Left ventricle myocardium superior (tissue), 1 donor: ENCODE results near the gene CEACAM1. TPM values are rescaled to one million over a fixed set of nuclear protein-coding genes. Genes with fewer than 3 reads are reported as not detected.
"Not testable (repeated sequence)": the region's sequence is repeated elsewhere in the genome, so short reads cannot be mapped to it uniquely, and the experiment has no call there.

Source experiments
- ATAC-seq: fragments of 200-7000 bp; cut with Tn5 transposase; one replicate; pipeline ENCODE4 v1.9.1; 2020; ENCODE audit warnings: mild to moderate bottlenecking, moderate library complexity
- DNase-seq: peaks from one replicate; pipeline ENCODE4 v3.0.0-alpha.2; 2020
- intact Hi-C: fragments of 100-400 bp; cut with micrococcal nuclease; formaldehyde crosslinking; loops from one replicate; pipeline ENCODE4 v1.11.0; 2022
- long read RNA-seq: library from polyadenylated mRNA; unstranded; transcript quantifications from one replicate; pipeline ENCODE4 v2.0.0, GENCODE V29; 2021
- total RNA-seq: library from RNA; stranded (reverse); fragmentation: NEBNext Ultra II Directional; extraction: Animal tissue kit (Norgen Biotek cat#: 25700); gene quantifications from one replicate; pipeline ENCODE4 v1.2.1, GENCODE V29; 2021
- donor health status: DM: no; HTN: yes; CAD: no; lungs with severe emphysema.

Gene CEACAM1
- 4.0 TPM for total RNA-seq
- long read RNA-seq, partial matches to known transcripts = 2 of 7 reads
- long read RNA-seq, other reads (novel, unspliced or antisense) = 2 of 7 reads

DNA sequence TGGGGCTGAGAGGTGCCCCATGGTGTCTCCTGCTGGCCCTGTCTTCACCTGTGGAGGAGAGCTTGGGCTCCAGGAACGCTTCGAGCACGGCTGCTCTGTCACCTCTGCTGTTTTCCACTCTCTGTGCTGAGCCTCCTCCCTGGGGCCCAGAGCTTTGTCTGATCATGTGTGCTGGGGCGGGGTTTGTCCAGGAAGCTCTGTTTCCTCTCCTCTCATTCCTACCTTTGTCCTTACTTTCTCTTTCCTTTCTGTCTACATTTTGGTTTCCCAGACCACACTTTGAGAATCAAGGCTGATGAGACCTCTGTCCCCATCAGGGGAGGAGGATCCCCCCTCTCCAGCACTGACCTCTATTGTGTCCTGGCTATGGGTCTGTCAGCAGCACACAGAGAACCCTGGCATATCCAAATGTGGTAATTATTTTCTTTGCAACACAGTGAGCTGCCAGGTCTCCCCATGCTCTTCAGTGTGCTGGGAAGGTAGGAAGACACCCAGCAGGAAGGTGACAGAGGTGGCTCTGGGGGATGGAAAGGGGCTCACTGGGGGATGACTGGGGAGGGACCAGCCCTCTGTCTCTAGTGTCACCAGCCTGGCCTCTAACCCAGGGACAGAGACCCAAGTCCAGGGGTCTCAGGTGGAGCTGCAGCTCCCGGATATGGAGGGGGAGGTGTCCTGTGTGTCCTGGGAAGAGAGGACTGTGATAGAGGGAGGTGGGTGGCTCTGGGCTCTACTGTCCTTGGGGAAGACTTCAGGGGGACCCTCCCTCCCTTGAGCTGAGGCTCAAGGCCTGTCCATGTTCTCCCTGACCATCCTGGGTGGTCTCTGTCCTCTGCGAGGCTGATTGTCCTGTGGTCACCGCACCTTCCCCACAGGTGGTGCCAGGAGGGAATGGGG, at the start of gene CEACAM1:
CEACAM1 (minus strand) TSS at position 128 of the 894 bp plus-strand sequence; CDS start at position 21, 107 bp downstream.
- intact Hi-C loops = loop anchor here (5.0 kb wide), 1 partner anchor 76 kb away; no protein-coding TSS in a partner anchor
- no peak for DNase-seq
- peak; percentile 73 for ATAC-seq

GRCh38 chr19:42577016-42577415, 48.7 kb upstream of the CEACAM1 start:
- intact Hi-C loops = no loop called here
- DNase-seq (no peak), ATAC-seq (no peak)

- intact Hi-C loops = no loop called here
- no peak for ATAC-seq
- no peak for DNase-seq
These were observed 48.0 kb upstream of the CEACAM1 start for GRCh38 chr19:42576241-42576640.

DNA sequence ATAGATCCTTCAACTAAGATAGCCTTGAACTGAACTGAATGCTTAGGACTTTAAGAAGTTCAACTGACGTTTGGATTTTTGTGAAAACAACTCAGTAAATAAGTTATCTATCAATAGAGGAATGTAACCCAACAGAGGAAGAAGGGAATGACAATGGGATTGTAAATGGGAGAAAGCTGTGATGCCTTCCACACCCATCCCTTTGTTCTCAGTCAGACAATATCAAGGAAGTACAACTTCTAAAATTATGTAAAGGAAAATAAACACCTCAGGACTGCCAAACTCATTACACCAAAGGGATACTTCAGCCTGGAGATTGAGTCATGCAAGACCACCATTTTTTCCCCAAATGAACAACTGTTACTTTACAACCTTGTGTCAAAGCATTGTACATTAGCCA, 45.4 kb upstream of the CEACAM1 start:
- DNase-seq = no peak
- intact Hi-C loops = no loop called here
- ATAC-seq = no peak

- ATAC-seq = no peak
These were observed 42.8 kb upstream of the CEACAM1 start for GRCh38 chr19:42571116-42571515.

GRCh38 chr19:42569193-42569592, 40.9 kb upstream of the CEACAM1 start:
- DNase-seq = no peak
- intact Hi-C loops = no loop called here
- no peak for ATAC-seq

More at GRCh38 chr19:42571116-42571515, 42.8 kb upstream of the CEACAM1 start:
- intact Hi-C loops = no loop called here
- DNase-seq = no peak

- intact Hi-C loops = no loop called here
- ATAC-seq = no peak
- DNase-seq = no peak
These were observed 39.7 kb upstream of the CEACAM1 start for GRCh38 chr19:42568006-42568405.

GRCh38 chr19:42567567-42567966, 39.3 kb upstream of the CEACAM1 start:
- intact Hi-C loops = no loop called here
- no peak for ATAC-seq
- no peak for DNase-seq

GRCh38 chr19:42563352-42564210, 35.3 kb upstream of the CEACAM1 start:
- peak; percentile 35 for DNase-seq
- peak; percentile 84 for ATAC-seq
- intact Hi-C loops = no loop called here

GRCh38 chr19:42561512-42561911, 33.2 kb upstream of the CEACAM1 start:
- DNase-seq (no peak), ATAC-seq (no peak)
- intact Hi-C loops = no loop called here

GRCh38 chr19:42560731-42561130, 32.5 kb upstream of the CEACAM1 start:
- no peak for DNase-seq
- intact Hi-C loops = no loop called here
- ATAC-seq = no peak

DNA sequence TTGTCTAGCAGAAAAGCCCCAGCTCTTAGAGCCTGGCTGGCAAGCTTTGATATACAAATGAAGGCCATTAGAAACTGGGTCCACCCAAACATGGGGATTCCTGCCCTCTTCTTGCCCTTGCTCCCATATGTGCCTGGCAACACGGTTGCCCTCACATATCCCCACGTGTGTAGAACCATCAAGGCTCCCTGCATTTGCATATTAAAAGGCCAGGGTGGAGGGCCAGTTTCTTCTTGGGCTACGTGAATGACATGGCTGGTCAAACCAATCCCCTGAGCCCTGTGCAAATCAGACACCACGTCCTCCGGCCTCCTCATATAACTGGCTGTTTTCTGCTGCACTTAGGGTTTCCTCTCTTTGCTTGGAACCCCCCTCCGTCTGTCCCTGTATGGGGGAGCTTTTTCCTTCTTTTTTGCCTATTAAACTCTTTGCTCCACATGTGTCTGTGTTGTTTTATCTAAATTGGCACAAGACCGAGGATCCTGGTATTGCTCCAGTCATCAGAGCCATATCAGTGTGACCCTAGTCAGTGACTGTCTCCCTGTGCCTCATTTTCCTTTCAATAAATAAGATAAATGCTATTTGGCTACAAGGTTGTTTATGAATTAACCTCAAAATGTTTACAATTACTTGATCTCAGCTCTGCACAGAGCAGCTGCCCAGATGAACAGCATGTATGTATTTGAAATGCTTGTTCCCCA, 30.3 kb upstream of the CEACAM1 start:
- DNase-seq (no peak), ATAC-seq (no peak)
- intact Hi-C loops = no loop called here

- intact Hi-C loops, ATAC-seq, DNase-seq: not testable (repeated sequence)
These were observed 29.1 kb upstream of the CEACAM1 start for GRCh38 chr19:42557386-42557871.

DNA sequence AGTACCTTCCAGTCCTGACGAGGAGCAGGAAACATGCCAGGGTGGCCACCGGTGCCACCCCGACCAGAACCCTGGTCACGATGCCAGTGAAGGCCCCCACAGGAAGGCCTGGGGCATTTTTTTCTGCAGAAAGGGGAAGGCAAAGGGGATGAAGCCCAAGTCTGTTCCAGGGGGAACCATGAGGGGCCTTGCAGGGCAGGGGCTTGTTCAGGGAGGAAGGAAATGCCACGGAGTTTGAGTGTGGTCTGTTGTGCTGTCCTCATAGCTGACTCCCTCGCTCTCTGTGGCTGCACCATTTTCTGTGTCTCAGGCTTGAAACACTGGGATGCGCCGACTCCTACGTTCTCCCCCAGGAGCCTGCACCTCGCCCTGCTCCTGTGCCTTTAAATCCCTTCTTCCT, 27.5 kb upstream of the CEACAM1 start:
- ATAC-seq (no peak), DNase-seq (no peak)
- intact Hi-C loops = no loop called here

GRCh38 chr19:42555317-42555716, 27.0 kb upstream of the CEACAM1 start:
- peak; percentile 62 for ATAC-seq
- peak; percentile 35 for DNase-seq
- intact Hi-C loops = no loop called here

DNA sequence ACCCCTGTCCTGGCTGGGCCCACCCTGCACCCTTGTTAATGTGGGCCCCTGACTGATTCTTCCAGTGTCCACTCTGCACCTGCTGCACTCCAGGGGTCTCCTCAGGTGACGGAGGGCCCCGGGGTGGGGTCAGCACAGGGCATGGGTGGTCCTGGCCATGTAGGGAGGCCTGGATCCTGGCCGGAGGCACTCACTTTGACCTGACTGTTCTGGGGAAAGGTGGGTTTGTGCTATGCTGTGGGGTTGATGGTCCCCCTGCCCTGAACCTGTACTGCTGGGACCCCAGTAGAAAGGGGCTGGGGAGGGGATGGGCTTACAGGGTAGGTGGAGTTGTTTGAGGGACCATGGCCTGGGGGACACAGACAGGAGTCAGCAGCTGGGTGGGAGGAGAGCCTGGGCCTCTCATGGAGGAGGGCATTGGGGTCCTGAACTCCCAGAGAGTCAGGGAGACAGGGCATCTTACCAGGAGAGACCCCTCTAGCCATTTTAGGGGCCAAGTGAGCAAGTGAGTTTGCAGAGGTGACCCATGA, 25.8 kb upstream of the CEACAM1 start:
- ATAC-seq (no peak), DNase-seq (no peak)
- intact Hi-C loops = no loop called here

GRCh38 chr19:42553292-42554045, 25.2 kb upstream of the CEACAM1 start:
- intact Hi-C loops = no loop called here
- DNase-seq = peak; percentile 36
- ATAC-seq = peak; percentile 81
